Measurements from ENCODE around the gene ELK1. TPM values are rescaled to one million over a fixed set of nuclear protein-coding genes. Genes with fewer than 3 reads are reported as not detected.

ELK1 gene
- total RNA-seq, 1 donor from 2014 or later: 35.0 TPM

DNA sequence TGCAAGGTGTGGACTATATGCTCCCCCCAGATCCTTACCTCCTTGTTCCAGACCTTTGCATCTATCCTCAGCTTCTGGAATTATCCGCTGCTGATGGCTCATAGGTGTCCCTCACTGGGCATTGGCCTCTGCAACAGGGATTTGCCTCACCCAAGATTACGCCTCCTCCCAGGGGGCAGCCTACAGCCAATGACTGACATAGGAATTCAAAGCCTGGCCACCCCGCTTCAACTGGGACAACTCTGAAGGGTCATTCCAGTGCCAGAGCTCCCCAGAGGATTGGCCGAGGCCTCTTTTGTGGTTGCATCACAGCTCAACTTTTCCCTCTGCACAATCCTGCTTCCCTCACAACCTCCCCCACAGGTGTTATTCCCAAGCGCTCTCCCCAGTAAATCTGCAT is 35.7 kb downstream of the ELK1 start:
- no peaks in the 10 kb centered on the region for H3K4me1 Mint-ChIP-seq
- TF ChIP-seq, protein P1, sequence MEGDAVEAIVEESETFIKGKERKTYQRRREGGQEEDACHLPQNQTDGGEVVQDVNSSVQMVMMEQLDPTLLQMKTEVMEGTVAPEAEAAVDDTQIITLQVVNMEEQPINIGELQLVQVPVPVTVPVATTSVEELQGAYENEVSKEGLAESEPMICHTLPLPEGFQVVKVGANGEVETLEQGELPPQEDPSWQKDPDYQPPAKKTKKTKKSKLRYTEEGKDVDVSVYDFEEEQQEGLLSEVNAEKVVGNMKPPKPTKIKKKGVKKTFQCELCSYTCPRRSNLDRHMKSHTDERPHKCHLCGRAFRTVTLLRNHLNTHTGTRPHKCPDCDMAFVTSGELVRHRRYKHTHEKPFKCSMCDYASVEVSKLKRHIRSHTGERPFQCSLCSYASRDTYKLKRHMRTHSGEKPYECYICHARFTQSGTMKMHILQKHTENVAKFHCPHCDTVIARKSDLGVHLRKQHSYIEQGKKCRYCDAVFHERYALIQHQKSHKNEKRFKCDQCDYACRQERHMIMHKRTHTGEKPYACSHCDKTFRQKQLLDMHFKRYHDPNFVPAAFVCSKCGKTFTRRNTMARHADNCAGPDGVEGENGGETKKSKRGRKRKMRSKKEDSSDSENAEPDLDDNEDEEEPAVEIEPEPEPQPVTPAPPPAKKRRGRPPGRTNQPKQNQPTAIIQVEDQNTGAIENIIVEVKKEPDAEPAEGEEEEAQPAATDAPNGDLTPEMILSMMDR (IDR thresholded peaks at IDR 0.05; ENCODE audit: unreplicated experiment): no peak
- H3K4me3 Mint-ChIP-seq: no peak overlapping the region
- H3K9me3 Mint-ChIP-seq: peaks cover 4% of the 10 kb centered on the region
- H3K27ac Mint-ChIP-seq: no peak overlapping the region
- no peaks in the 10 kb centered on the region for H3K36me3 Mint-ChIP-seq
- peaks cover 35% of the 10 kb centered on the region for H3K27me3 Mint-ChIP-seq (ENCODE audit: low read depth)
- no peak for DNase-seq (ENCODE audit: low spot score in 2 of 2, unreplicated experiment in 2 of 2)

DNA sequence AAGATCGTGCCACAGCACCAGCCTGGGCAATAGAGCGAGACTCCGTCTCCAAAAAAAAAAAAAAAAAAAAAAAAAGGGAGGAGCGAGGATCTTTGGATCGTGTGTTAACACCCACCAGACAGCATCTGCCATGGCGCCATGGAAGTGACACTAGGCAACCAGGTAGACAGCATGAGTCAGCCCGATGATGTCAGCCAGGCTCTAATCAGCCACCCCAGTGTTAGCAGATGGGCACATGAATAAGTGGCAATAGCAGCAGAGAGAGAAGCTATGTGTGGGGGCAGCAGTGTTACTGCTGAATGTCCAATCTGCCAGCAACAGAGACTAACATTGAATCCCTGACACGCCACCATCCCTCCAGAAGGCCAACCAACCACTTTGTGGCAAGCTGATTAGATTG is 37.3 kb downstream of the ELK1 start:
- TF ChIP-seq, protein P1 (IDR thresholded peaks at IDR 0.05; ENCODE audit: unreplicated experiment): no peak
- no peaks in the 10 kb centered on the region for H3K36me3 Mint-ChIP-seq
- no peak for DNase-seq (ENCODE audit: low spot score in 2 of 2, unreplicated experiment in 2 of 2)
- H3K4me3 Mint-ChIP-seq: no peak overlapping the region
- peaks cover 4% of the 10 kb centered on the region for H3K9me3 Mint-ChIP-seq
- H3K4me1 Mint-ChIP-seq: no peaks in the 10 kb centered on the region
- H3K27ac Mint-ChIP-seq: no peak overlapping the region
- peaks cover 27% of the 10 kb centered on the region for H3K27me3 Mint-ChIP-seq (ENCODE audit: low read depth)

DNA sequence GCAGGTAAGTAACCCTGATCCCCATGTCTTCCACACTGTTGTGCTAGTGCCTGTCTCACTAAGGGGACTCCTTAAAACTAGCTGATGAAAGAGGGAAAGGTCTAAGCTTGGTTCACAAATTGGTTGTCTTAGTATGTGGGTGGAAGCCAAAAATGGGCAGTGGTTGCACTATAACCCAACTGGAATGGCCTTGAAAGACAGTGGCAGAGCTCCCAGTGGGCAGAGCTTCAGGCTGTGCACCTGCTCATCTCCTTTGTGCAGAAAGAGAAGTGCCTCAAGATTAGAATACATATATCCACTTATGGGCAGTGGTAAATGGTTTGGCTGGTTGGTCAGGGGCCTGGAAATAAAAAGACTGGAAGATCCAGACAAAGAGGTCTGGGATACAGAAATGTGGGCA is 37.9 kb downstream of the ELK1 start:
- TF ChIP-seq, protein P1 (IDR thresholded peaks at IDR 0.05; ENCODE audit: unreplicated experiment): no peak
- Mint-ChIP-seq H3K36me3 (no peaks in the 10 kb centered on the region), H3K4me1 (no peaks in the 10 kb centered on the region), H3K9me3 (peaks cover 4% of the 10 kb centered on the region), H3K4me3 (no peak overlapping the region), H3K27ac (no peak overlapping the region), H3K27me3 (ENCODE audit: low read depth) (peaks cover 20% of the 10 kb centered on the region)
- no peak for DNase-seq (ENCODE audit: low spot score in 2 of 2, unreplicated experiment in 2 of 2)

DNA sequence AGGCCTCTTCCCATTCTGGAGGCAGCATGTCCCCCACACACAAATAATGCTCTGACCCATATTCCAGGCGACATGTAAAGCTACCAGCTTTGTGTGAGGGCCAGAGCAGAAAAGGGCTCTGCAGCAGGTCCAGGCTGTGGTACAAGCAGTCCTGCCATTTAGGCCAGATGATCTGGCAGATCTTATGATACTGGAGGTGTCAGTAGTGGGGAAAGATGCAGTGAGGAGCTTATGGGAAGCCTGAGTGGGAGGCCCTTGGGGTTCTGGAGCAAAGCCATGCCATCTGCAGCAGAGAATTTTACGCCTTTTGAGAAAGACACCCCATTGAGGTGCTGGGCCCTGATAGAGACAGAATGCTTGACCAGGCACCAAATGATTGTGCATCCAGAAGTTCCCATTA is 38.4 kb downstream of the ELK1 start:
- Mint-ChIP-seq H3K4me1 (no peaks in the 10 kb centered on the region), H3K27me3 (ENCODE audit: low read depth) (peaks cover 19% of the 10 kb centered on the region), H3K27ac (no peak overlapping the region), H3K9me3 (peaks cover 4% of the 10 kb centered on the region), H3K4me3 (no peak overlapping the region), H3K36me3 (no peaks in the 10 kb centered on the region)
- TF ChIP-seq, protein P1 (IDR thresholded peaks at IDR 0.05; ENCODE audit: unreplicated experiment): no peak
- DNase-seq (ENCODE audit: low spot score in 2 of 2, unreplicated experiment in 2 of 2): no peak

DNA sequence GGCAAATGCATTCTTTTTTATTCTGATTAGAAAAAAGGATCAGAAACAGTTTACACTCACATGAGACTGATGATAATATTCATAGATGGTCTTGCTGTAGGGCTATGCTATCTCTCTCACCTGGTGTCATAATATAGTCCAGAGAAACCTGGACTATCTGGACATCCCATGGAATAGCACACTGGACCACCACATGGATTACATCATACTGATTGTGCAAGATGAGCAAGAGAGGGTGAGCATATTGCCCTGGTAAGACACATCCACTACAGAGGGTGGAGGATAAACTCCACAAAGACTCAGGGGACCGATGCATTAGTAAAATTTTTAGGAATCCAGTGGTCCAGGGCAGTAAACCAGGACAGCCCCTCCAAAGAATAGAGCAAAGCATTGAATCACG is 38.9 kb downstream of the ELK1 start:
- Mint-ChIP-seq H3K27me3 (ENCODE audit: low read depth) (peaks cover 15% of the 10 kb centered on the region), H3K4me3 (no peak overlapping the region), H3K4me1 (no peaks in the 10 kb centered on the region), H3K9me3 (peaks cover 4% of the 10 kb centered on the region), H3K27ac (no peak overlapping the region), H3K36me3 (no peaks in the 10 kb centered on the region)
- DNase-seq (ENCODE audit: low spot score in 2 of 2, unreplicated experiment in 2 of 2): no peak
- TF ChIP-seq, protein P1 (IDR thresholded peaks at IDR 0.05; ENCODE audit: unreplicated experiment): no peak

DNA sequence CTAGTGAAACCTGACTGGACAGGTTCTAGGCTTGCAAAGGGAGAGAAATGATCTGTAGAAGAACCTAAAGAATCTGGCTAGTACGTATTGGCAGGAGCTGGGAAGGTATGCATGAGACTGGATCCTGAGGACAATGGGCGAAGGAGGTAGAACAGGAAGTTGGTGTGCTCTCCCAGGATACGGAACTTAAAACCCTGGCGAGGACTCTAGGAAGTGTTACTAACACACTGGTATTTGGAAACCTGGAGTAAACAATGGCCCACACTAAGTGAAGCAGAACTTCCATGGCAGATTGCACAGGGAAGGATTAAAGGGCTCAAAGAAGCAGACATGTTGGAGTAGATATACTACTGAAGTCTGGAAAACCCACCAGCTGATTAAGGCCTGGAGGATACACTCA is 39.9 kb downstream of the ELK1 start:
- Mint-ChIP-seq H3K9me3 (peaks cover 4% of the 10 kb centered on the region), H3K36me3 (no peaks in the 10 kb centered on the region), H3K27ac (no peak overlapping the region), H3K27me3 (ENCODE audit: low read depth) (peaks cover 10% of the 10 kb centered on the region), H3K4me3 (no peak overlapping the region), H3K4me1 (no peaks in the 10 kb centered on the region)
- TF ChIP-seq, protein P1 (IDR thresholded peaks at IDR 0.05; ENCODE audit: unreplicated experiment): no peak
- no peak for DNase-seq (ENCODE audit: low spot score in 2 of 2, unreplicated experiment in 2 of 2)
